ENCODE results near the gene RSU1. TPM values are rescaled to one million over a fixed set of nuclear protein-coding genes. Genes with fewer than 3 reads are reported as not detected.
A peak's percentile ranks its signal among the peaks of the same experiment; 100 is the strongest.

The RSU1 gene
- total and polyA plus RNA-seq, 2 experiments from 2014 or later = 109 to 236 TPM

- H2AFZ ChIP-seq = no peak overlapping the region
- DNase-seq = no peak
- H3K4me1 ChIP-seq (ENCODE audit: insufficient read depth) = peaks cover 3% of the 10 kb centered on the region; the same call in 1 of the 2 replicates
- TF ChIP-seq EZH2 (IDR thresholded peaks at IDR 0.05; ENCODE audit: insufficient read depth, poor library complexity, severe bottlenecking) = no peak
- no peak for TF ChIP-seq EZH2phosphoT487 (IDR thresholded peaks at IDR 0.05; ENCODE audit: insufficient read depth, low read depth)
- no peaks in the 10 kb centered on the region for H3K9me3 ChIP-seq (ENCODE audit: low read depth)
- no peak overlapping the region for H3K27ac ChIP-seq
- no peak overlapping the region for H3K4me3 ChIP-seq
- H4K20me1 ChIP-seq (ENCODE audit: insufficient read depth) = no peaks in the 10 kb centered on the region
- 93 to 97% methylated on average over 8 of the region's 8 CpGs for WGBS, 2 experiments (ENCODE audit: low coverage in 1 of 2, low lambda C conversion rate in 2 of 2, missing lambda C conversion rate in 2 of 2)
- in situ Hi-C loops (cut with MboI) = no loop called here
- H3F3A ChIP-seq (ENCODE audit: insufficient read depth) = no peaks in the 10 kb centered on the region
- H3K9me2 ChIP-seq (ENCODE audit: insufficient read depth) = no peaks in the 10 kb centered on the region
- no peaks in the 10 kb centered on the region for H3K79me2 ChIP-seq (ENCODE audit: insufficient read depth)
- H3K9ac ChIP-seq = no peak overlapping the region
- no peak overlapping the region for H3K4me2 ChIP-seq (ENCODE audit: unreplicated experiment)
- no peaks in the 10 kb centered on the region; the same call in 1 of the 2 replicates for H3K36me3 ChIP-seq (ENCODE audit: low read depth)
- no peaks in the 10 kb centered on the region for H3K27me3 ChIP-seq (replicated peaks; ENCODE audit: insufficient read depth)
Observed at GRCh38 chr10:16602104-16602775, 215.0 kb downstream of the RSU1 start.

- Histone ChIP-seq H3K79me2 (ENCODE audit: insufficient read depth) (no peaks in the 10 kb centered on the region), H4K20me1 (ENCODE audit: insufficient read depth) (no peaks in the 10 kb centered on the region), H3K9me3 (ENCODE audit: low read depth) (no peaks in the 10 kb centered on the region), H3K4me1 (ENCODE audit: insufficient read depth) (no peaks in the 10 kb centered on the region), H3K9me2 (ENCODE audit: insufficient read depth) (no peaks in the 10 kb centered on the region), H3K27ac (no peak overlapping the region), H3K36me3 (ENCODE audit: low read depth) (no peaks in the 10 kb centered on the region; the same call in 1 of the 2 replicates), H3F3A (ENCODE audit: insufficient read depth) (no peaks in the 10 kb centered on the region), H3K4me3 (no peak overlapping the region), H3K27me3 (replicated peaks; ENCODE audit: insufficient read depth) (no peaks in the 10 kb centered on the region), H3K4me2 (ENCODE audit: unreplicated experiment) (no peak overlapping the region), H3K9ac (no peak overlapping the region), H2AFZ (no peak overlapping the region)
- no peak for DNase-seq
- in situ Hi-C loops (cut with MboI) = no loop called here
- 93 to 96% methylated on average over 8 of the region's 8 CpGs for WGBS, 2 experiments (ENCODE audit: low coverage in 1 of 2, low lambda C conversion rate in 2 of 2, missing lambda C conversion rate in 2 of 2)
- TF ChIP-seq EZH2phosphoT487 (IDR thresholded peaks at IDR 0.05; ENCODE audit: insufficient read depth, low read depth) = no peak
- no peak for TF ChIP-seq EZH2 (IDR thresholded peaks at IDR 0.05; ENCODE audit: insufficient read depth, poor library complexity, severe bottlenecking)
Observed at GRCh38 chr10:16599662-16600061, 217.6 kb downstream of the RSU1 start.

- 89 to 91% methylated on average over 11 of the region's 11 CpGs for WGBS, 2 experiments (ENCODE audit: low coverage in 1 of 2, low lambda C conversion rate in 2 of 2, missing lambda C conversion rate in 2 of 2)
- peak; percentile 12 for DNase-seq
Observed at GRCh38 chr10:16597656-16598055, 219.6 kb downstream of the RSU1 start.

GRCh38 chr10:16592378-16592777, 224.8 kb downstream of the RSU1 start:
- H3K9me3 ChIP-seq (ENCODE audit: low read depth) = no peaks in the 10 kb centered on the region
- H3K9me2 ChIP-seq (ENCODE audit: insufficient read depth) = no peaks in the 10 kb centered on the region
- no peak overlapping the region for H3K27ac ChIP-seq
- TF ChIP-seq EZH2phosphoT487 (IDR thresholded peaks at IDR 0.05; ENCODE audit: insufficient read depth, low read depth) (no peak), EZH2 (IDR thresholded peaks at IDR 0.05; ENCODE audit: insufficient read depth, poor library complexity, severe bottlenecking) (no peak)
- H4K20me1 ChIP-seq (ENCODE audit: insufficient read depth) = no peaks in the 10 kb centered on the region
- in situ Hi-C loops (cut with MboI) = no loop called here
- H3K9ac ChIP-seq = no peak overlapping the region
- no peaks in the 10 kb centered on the region for H3K27me3 ChIP-seq (replicated peaks; ENCODE audit: insufficient read depth)
- no peaks in the 10 kb centered on the region for H3F3A ChIP-seq (ENCODE audit: insufficient read depth)
- no peaks in the 10 kb centered on the region for H3K4me1 ChIP-seq (ENCODE audit: insufficient read depth)
- H3K4me3 ChIP-seq = no peak overlapping the region
- DNase-seq = no peak
- no peak overlapping the region for H3K4me2 ChIP-seq (ENCODE audit: unreplicated experiment)
- no peaks in the 10 kb centered on the region for H3K79me2 ChIP-seq (ENCODE audit: insufficient read depth)
- 51% methylated on average over 11 of the region's 11 CpGs for WGBS, 2 experiments (ENCODE audit: low coverage in 1 of 2, low lambda C conversion rate in 2 of 2, missing lambda C conversion rate in 2 of 2)
- peaks cover 18% of the 10 kb centered on the region for H3K36me3 ChIP-seq (ENCODE audit: low read depth)
- no peak overlapping the region for H2AFZ ChIP-seq

More at GRCh38 chr10:16597656-16598055, 219.6 kb downstream of the RSU1 start:
- Histone ChIP-seq H3K27me3 (replicated peaks; ENCODE audit: insufficient read depth) (no peaks in the 10 kb centered on the region), H3K9me3 (ENCODE audit: low read depth) (no peaks in the 10 kb centered on the region), H3K4me2 (ENCODE audit: unreplicated experiment) (no peak overlapping the region), H3K9ac (no peak overlapping the region), H2AFZ (no peak overlapping the region), H4K20me1 (ENCODE audit: insufficient read depth) (no peaks in the 10 kb centered on the region), H3K27ac (no peak overlapping the region), H3K9me2 (ENCODE audit: insufficient read depth) (no peaks in the 10 kb centered on the region), H3K36me3 (ENCODE audit: low read depth) (peaks cover 5% of the 10 kb centered on the region), H3K79me2 (ENCODE audit: insufficient read depth) (no peaks in the 10 kb centered on the region), H3F3A (ENCODE audit: insufficient read depth) (no peaks in the 10 kb centered on the region), H3K4me3 (no peak overlapping the region), H3K4me1 (ENCODE audit: insufficient read depth) (no peaks in the 10 kb centered on the region)
- no peak for TF ChIP-seq EZH2 (IDR thresholded peaks at IDR 0.05; ENCODE audit: insufficient read depth, poor library complexity, severe bottlenecking)
- TF ChIP-seq EZH2phosphoT487 (IDR thresholded peaks at IDR 0.05; ENCODE audit: insufficient read depth, low read depth) = no peak
- in situ Hi-C loops (cut with MboI) = no loop called here

Measured in GM23248 (cell line).